HCT116 (cell line): ENCODE data around the gene ERGIC3. TPM values are rescaled to one million over a fixed set of nuclear protein-coding genes. Genes with fewer than 3 reads are reported as not detected.

Source experiments
- ATAC-seq: fragments of 200-7000 bp; cut with Tn5 transposase; 2 replicates; pipeline ENCODE4 v1.9.1; 2020; ENCODE audit warnings: mild to moderate bottlenecking, moderate library complexity
- BruUV-seq: library from RNA; stranded (reverse); fragments of 400-500 nt; replicated peaks from 2 replicates; lab custom pipeline; 2021; lab: Mats Ljungman, UMichigan
- CTCF ChIA-PET: fragments of 300-600 bp; sonication (Branson Sonifier 250); formaldehyde crosslinking; loops from one replicate; lab custom pipeline; 2021; ENCODE audit warnings: antibody characterized with exemption; lab: Charles Lee
- POLR2A ChIA-PET: fragments of 300-600, 350-600 bp; sonication (Branson Sonifier 250); formaldehyde crosslinking; loops from one replicate; lab custom pipeline; 2021; ENCODE audit warnings: antibody characterized with exemption; lab: Charles Lee
- RAD21 ChIA-PET, 2 experiments: fragments of 300-600 bp; sonication (Branson Sonifier 250); formaldehyde crosslinking; loops; one replicate each; lab custom pipeline; 2023; ENCODE audit warnings: low total read pairs in 2 of 2; ENCODE audit not compliant: uncharacterized antibody in 2 of 2, unreplicated experiment in 2 of 2, low non-redundant PET in 1 of 2; lab: Charles Lee
- DNase-seq: peaks from one replicate; pipeline ENCODE4 v3.0.0-alpha.2; 2010; ENCODE audit warnings: low read depth, low spot score
- H2AFZ ChIP-seq: fragments of 200-600 bp; shearing (Covaris generic), sonication (generic); 2 replicates; pipeline ENCODE4 v1.6.1; 2017; ENCODE audit warnings: low read depth, mixed run types, mixed read lengths, antibody characterized with exemption, low read length; ENCODE audit not compliant: poor library complexity, severe bottlenecking
- H3K27ac ChIP-seq: 2 replicates; pipeline ENCODE4 v1.5.1; 2012; ENCODE audit warnings: low read depth, low read length
- H3K27me3 ChIP-seq: fragments of 200-600 bp; sonication (generic); 2 replicates; pipeline ENCODE4 v1.6.1; 2016; ENCODE audit warnings: mixed run types, low read length, mixed read lengths; ENCODE audit not compliant: insufficient read depth
- H3K36me3 ChIP-seq, 2 experiments: fragments of 200-500 bp in 1 of 2; fragments of 200-600 bp in 1 of 2; sonication (Bioruptor generic) in 1 of 2; sonication (generic) in 1 of 2; 2 replicates each; pipeline versions ENCODE4 v1.5.1 to v1.6.1; 2014 to 2016; ENCODE audit warnings: low read length in 2 of 2, inconsistent platforms in 1 of 2, mixed read lengths in 1 of 2, mixed run types in 1 of 2; ENCODE audit not compliant: insufficient read depth in 2 of 2, control insufficient read depth in 1 of 2
- H3K4me1 ChIP-seq, 2 experiments: fragments of 200-600 bp in 1 of 2; sonication (generic) in 1 of 2; 2 replicates each; pipeline versions ENCODE4 v1.5.1 to v1.6.1; 2012 to 2017; ENCODE audit warnings: low read length in 2 of 2, inconsistent platforms in 1 of 2, mild to moderate bottlenecking in 1 of 2, mixed read lengths in 1 of 2, mixed run types in 1 of 2, moderate library complexity in 1 of 2; ENCODE audit not compliant: insufficient read depth in 2 of 2, control insufficient read depth in 1 of 2
- H3K4me2 ChIP-seq: fragments of 200-600 bp; sonication (generic); 2 replicates; pipeline ENCODE4 v1.6.1; 2017; ENCODE audit warnings: mixed run types, low read length, mixed read lengths
- H3K4me3 ChIP-seq, 2 experiments: fragments of 200-600 bp in 1 of 2; sonication (generic) in 1 of 2; replicated peaks in 1 of 2; 2 replicates each; pipeline ENCODE4 v1.5.1; 2011 to 2016; ENCODE audit warnings: low read length in 2 of 2, control low read depth in 1 of 2, low read depth in 1 of 2, mild to moderate bottlenecking in 1 of 2, mixed read lengths in 1 of 2, mixed run types in 1 of 2
- H3K79me2 ChIP-seq: fragments of 200-600 bp; sonication (generic); 2 replicates; pipeline ENCODE4 v1.6.1; 2017; ENCODE audit warnings: mild to moderate bottlenecking, mixed run types, low read length, moderate library complexity, mixed read lengths; ENCODE audit not compliant: insufficient read depth
- H3K9ac ChIP-seq: fragments of 200-600 bp; sonication (generic); 2 replicates; pipeline ENCODE4 v1.6.1; 2016; ENCODE audit warnings: low read length, mixed read lengths
- H3K9me2 ChIP-seq: fragments of 200-600 bp; sonication (generic), shearing (Covaris generic); 2 replicates; pipeline ENCODE4 v1.6.1; 2017; ENCODE audit warnings: mixed run types, mild to moderate bottlenecking, moderate library complexity; ENCODE audit not compliant: insufficient read depth
- H3K9me3 ChIP-seq, 2 experiments: fragments of 200-500 bp in 1 of 2; fragments of 200-600 bp in 1 of 2; sonication (Bioruptor generic) in 1 of 2; sonication (generic) in 1 of 2; 2 replicates each; pipeline ENCODE4 v1.6.1; 2014 to 2017; ENCODE audit warnings: low read length in 2 of 2, mixed read lengths in 2 of 2, inconsistent platforms in 1 of 2, low read depth in 1 of 2, mild to moderate bottlenecking in 1 of 2, mixed run types in 1 of 2, moderate library complexity in 1 of 2; ENCODE audit not compliant: control insufficient read depth in 1 of 2, insufficient read depth in 1 of 2
- H4K20me1 ChIP-seq: fragments of 200-600 bp; sonication (generic), shearing (Covaris generic); 2 replicates; pipeline ENCODE4 v1.6.1; 2017; ENCODE audit warnings: mixed run types, mild to moderate bottlenecking, moderate library complexity; ENCODE audit not compliant: insufficient read depth
- ATF3 ChIP-seq: IDR thresholded peaks from 2 replicates; pipeline ENCODE4 v1.6.1; 2012
- CBX3 ChIP-seq: IDR thresholded peaks from 2 replicates; pipeline ENCODE4 v1.6.1; 2012; ENCODE audit warnings: low read depth
- CEBPB ChIP-seq: IDR thresholded peaks from 2 replicates; pipeline ENCODE4 v1.6.1; 2012; ENCODE audit warnings: low read depth
- CTCF ChIP-seq, 3 experiments: fragments of 200-600 bp in 1 of 3; sonication (generic) in 1 of 3; IDR thresholded peaks in 2 of 3; conservative IDR thresholded peaks in 1 of 3; 2 replicates each; pipeline ENCODE4 v1.5.1; 2012 to 2017; ENCODE audit warnings: low read depth in 2 of 3, low read length in 2 of 3, antibody characterized with exemption in 1 of 3, borderline replicate concordance in 1 of 3, control low read depth in 1 of 3, mild to moderate bottlenecking in 1 of 3, mixed read lengths in 1 of 3, mixed run types in 1 of 3, moderate library complexity in 1 of 3; ENCODE audit not compliant: insufficient read depth in 1 of 3
- ELF1 ChIP-seq: IDR thresholded peaks from 2 replicates; pipeline ENCODE4 v1.6.1; 2012; ENCODE audit warnings: low read depth, borderline replicate concordance
- EZH2 ChIP-seq: fragments of 200-600 bp; sonication (generic); IDR thresholded peaks from 2 replicates; pipeline ENCODE4 v1.6.1; 2017; ENCODE audit warnings: antibody characterized with exemption, mixed run types
- EZH2phosphoT487 ChIP-seq: fragments of 200-600 bp; IDR thresholded peaks from 2 replicates; pipeline ENCODE4 v1.6.1; 2018; ENCODE audit warnings: antibody characterized with exemption, borderline replicate concordance
- FOSL1 ChIP-seq: IDR thresholded peaks from 2 replicates; pipeline ENCODE4 v1.6.1; 2012; ENCODE audit warnings: low read depth
- JUND ChIP-seq: IDR thresholded peaks from 2 replicates; pipeline ENCODE4 v1.6.1; 2012
- RAD21 ChIP-seq: IDR thresholded peaks from 2 replicates; pipeline ENCODE4 v1.6.1; 2012; ENCODE audit warnings: low read depth, mild to moderate bottlenecking
- REST ChIP-seq: IDR thresholded peaks from 2 replicates; pipeline ENCODE4 v1.6.1; 2012; ENCODE audit warnings: low read depth
- SIN3A ChIP-seq: IDR thresholded peaks from 2 replicates; pipeline ENCODE4 v1.6.1; 2012; ENCODE audit warnings: low read depth
- SRF ChIP-seq: IDR thresholded peaks from 2 replicates; pipeline ENCODE4 v1.6.1; 2012; ENCODE audit warnings: low read depth
- TCF7L2 ChIP-seq: IDR thresholded peaks from 2 replicates; pipeline ENCODE4 v1.7.0; 2011; ENCODE audit warnings: borderline replicate concordance, inconsistent platforms; ENCODE audit not compliant: insufficient read depth, insufficient read length; ENCODE audit errors: extremely low read depth
- intact Hi-C: fragments of 100-400 bp; cut with micrococcal nuclease; formaldehyde crosslinking; loops from 2 replicates; pipeline ENCODE4 v1.10.0; 2022
- total RNA-seq: library from RNA; stranded (reverse); gene quantifications from one replicate; pipeline ENCODE4 v1.2.1, GENCODE V29; 2021; ENCODE audit not compliant: unreplicated experiment

Gene ERGIC3
- total RNA-seq, 1 experiment from 2014 or later: 229 TPM

GRCh38 chr20:35539756-35540212 is 2.1 kb upstream of the ERGIC3 start (continued):
- TF ChIP-seq CTCF (IDR thresholded peaks at IDR 0.05 in 2 of 3, conservative IDR thresholded peaks at IDR 0.05 in 1 of 3; ENCODE audit: borderline replicate concordance in 1 of 3, insufficient read depth in 1 of 3, low read depth in 2 of 3, low read length in 2 of 3) (no peak), JUND (no peak), EZH2phosphoT487 (no peak), RAD21 (no peak), SIN3A (no peak), CEBPB (no peak), EZH2 (no peak), FOSL1 (no peak), ELF1 (no peak), CBX3 (no peak)
- TF ChIP-seq, all 23 proteins: peak for 0

- H3K9me2 ChIP-seq: no peaks in the 10 kb centered on the region
- ATAC-seq: no peak
- peak overlapping the region; percentile 81 for H2AFZ ChIP-seq
- ChIA-PET CTCF (interaction anchor here (0.6 to 1.2 kb wide), 2 partner anchors 78 to 547 kb away, joined by 3 to 6 read pairs; no protein-coding TSS in a partner anchor), POLR2A (interaction anchor here (1.0 to 1.6 kb wide), 2 partner anchors 201 to 413 kb away, joined by 3 to 5 read pairs; partner anchors contain the start of genes RBM39 and SCAND1), RAD21 (no interaction called here)
- peak overlapping the region; percentile 85; the same call in 1 of the 2 replicates for H3K27ac ChIP-seq
- peak overlapping the region; percentile 85 for H3K9ac ChIP-seq
- peak overlapping the region; percentile 96 for H3K4me2 ChIP-seq
- TF ChIP-seq CTCF (IDR thresholded peaks at IDR 0.05 in 2 of 3, conservative IDR thresholded peaks at IDR 0.05 in 1 of 3; ENCODE audit: borderline replicate concordance in 1 of 3, insufficient read depth in 1 of 3, low read depth in 2 of 3, low read length in 2 of 3) (no peak), ATF3 (no peak), EZH2phosphoT487 (no peak), SRF (no peak), RAD21 (no peak), CEBPB (no peak), TCF7L2 (no peak), CBX3 (no peak), EZH2 (no peak), REST (no peak), JUND (no peak)
- DNase-seq: no peak
- H4K20me1 ChIP-seq: no peaks in the 10 kb centered on the region
- peaks cover 0 to 8% of the 10 kb centered on the region in 2 experiments; a peak in 2 of 4 replicates for H3K36me3 ChIP-seq
- intact Hi-C loops: loop anchor here (5.0 kb wide), 1 partner anchor 76 kb away; the partner anchor contains the start of gene SPAG4
- H3K79me2 ChIP-seq: peaks cover 10% of the 10 kb centered on the region
- TSS peak; percentile 89 for BruUV-seq
- H3K9me3 ChIP-seq: no peaks in the 10 kb centered on the region
- peaks cover 9 to 26% of the 10 kb centered on the region in 2 experiments for H3K4me1 ChIP-seq
- no peaks in the 10 kb centered on the region for H3K27me3 ChIP-seq
- peak overlapping the region; percentile 94; a peak in 3 of 4 replicates for H3K4me3 ChIP-seq
These were observed 628 bp upstream of the ERGIC3 start for GRCh38 chr20:35541118-35541782.
